IPS-18a (cell line): ENCODE data around the gene SKAP1.

Experiments used
- H3K27ac ChIP-seq: one replicate; pipeline ENCODE4 v1.5.1; 2013; ENCODE audit warnings: low read length
- H3K27me3 ChIP-seq: one replicate; pipeline ENCODE4 v1.6.1; 2013; ENCODE audit warnings: mild to moderate bottlenecking, low read length; ENCODE audit not compliant: control insufficient read depth, insufficient read depth
- H3K36me3 ChIP-seq: one replicate; pipeline ENCODE4 v1.6.1; 2013; ENCODE audit warnings: low read depth, low read length; ENCODE audit not compliant: control insufficient read depth
- H3K4me1 ChIP-seq: one replicate; pipeline ENCODE4 v1.6.1; 2013; ENCODE audit warnings: low read depth, low read length; ENCODE audit not compliant: control insufficient read depth
- H3K4me3 ChIP-seq: one replicate; pipeline ENCODE4 v1.5.1; 2013; ENCODE audit warnings: low read length
- H3K9ac ChIP-seq: one replicate; pipeline ENCODE4 v1.6.1; 2013; ENCODE audit warnings: mild to moderate bottlenecking, low read length, moderate library complexity
- H3K9me3 ChIP-seq: one replicate; pipeline ENCODE4 v1.6.1; 2013; ENCODE audit warnings: low read depth, low read length; ENCODE audit not compliant: control insufficient read depth

The SKAP1 gene

DNA sequence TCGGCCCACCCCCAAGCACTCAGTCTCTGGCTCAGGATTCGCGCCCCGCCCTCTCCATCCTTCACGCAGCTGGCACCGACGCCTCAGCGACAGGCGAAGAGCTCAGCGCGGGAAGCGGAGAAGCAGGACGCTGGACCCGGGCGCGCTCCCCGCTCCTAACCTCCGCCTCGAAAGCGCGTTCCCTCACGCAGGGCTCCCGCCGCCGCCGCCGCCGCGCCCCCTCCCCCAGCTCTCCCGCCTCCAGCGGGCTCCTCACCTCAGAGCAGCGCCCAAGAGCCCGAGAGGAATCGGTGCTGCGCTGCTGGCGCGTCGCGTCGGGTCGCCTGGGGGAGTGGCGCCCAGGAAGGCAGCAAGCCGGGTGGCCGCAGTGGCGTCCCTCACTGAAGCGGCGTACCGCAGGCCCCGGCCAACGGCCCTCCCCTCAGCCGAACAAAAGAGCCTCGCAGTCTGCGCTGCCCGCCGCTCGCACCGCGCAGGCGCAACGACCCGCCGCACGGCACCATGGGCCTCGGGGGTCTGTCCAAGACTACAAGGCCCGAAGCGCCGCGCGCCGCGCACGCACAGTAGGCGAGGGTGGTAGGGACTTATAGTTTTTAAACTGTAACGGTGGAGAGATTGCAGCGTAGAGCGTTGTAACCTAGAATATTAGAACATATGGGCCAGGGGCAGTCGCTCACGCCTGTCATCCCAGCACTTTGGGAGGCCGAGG is 328.8 kb downstream of the SKAP1 start, which contains the start of gene CBX1:
Gene CBX1 (minus strand): TSS at position 467 of the 709 bp plus-strand sequence. CDS start 24,474 bp downstream, outside the sequence.
- Histone ChIP-seq H3K27ac (peak within 1 kb of the TSS; percentile 41), H3K4me1 (no peaks in the 10 kb centered on the region), H3K9ac (peak within 1 kb of the TSS; percentile 90), H3K27me3 (no peaks in the 10 kb centered on the region), H3K4me3 (peak within 1 kb of the TSS; percentile 80), H3K9me3 (no peaks in the 10 kb centered on the region), H3K36me3 (no peaks in the 10 kb centered on the region)

DNA sequence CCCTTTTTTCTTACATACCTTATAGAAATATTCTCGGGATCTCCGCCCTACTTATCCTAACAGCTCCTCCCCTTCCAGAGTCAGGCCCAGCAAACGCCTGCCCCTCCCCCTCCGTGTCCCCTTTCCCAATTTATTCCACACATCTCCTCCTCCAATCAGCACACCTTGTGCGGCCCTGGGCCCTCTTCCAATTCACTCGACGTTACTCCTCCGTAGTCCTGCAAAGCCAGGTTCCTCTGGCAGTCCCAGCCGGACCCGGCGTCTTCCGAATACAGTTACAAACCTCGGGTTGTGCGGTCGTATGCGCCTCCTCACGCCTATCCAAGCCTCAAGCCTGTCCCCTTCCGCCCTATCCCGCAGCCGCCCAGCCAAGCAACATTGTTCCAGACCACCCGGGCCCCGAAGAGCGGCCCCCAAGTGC is 329.4 kb downstream of the SKAP1 start:
- H3K36me3 ChIP-seq, result no peaks in the 10 kb centered on the region
- H3K9ac ChIP-seq, result peak overlapping the region; percentile 90
- H3K27ac ChIP-seq, result peak overlapping the region; percentile 41
- H3K4me3 ChIP-seq, result peak overlapping the region; percentile 80
- no peaks in the 10 kb centered on the region for H3K4me1 ChIP-seq
- no peaks in the 10 kb centered on the region for H3K27me3 ChIP-seq
- H3K9me3 ChIP-seq, result no peaks in the 10 kb centered on the region

GRCh38 chr17:48100160-48100559 is 329.9 kb downstream of the SKAP1 start:
- peak overlapping the region; percentile 90 for H3K9ac ChIP-seq
- H3K36me3 ChIP-seq, result no peaks in the 10 kb centered on the region
- no peak overlapping the region for H3K27ac ChIP-seq
- H3K4me1 ChIP-seq, result no peaks in the 10 kb centered on the region
- no peaks in the 10 kb centered on the region for H3K27me3 ChIP-seq
- H3K4me3 ChIP-seq, result peak overlapping the region; percentile 80
- H3K9me3 ChIP-seq, result no peaks in the 10 kb centered on the region

GRCh38 chr17:48095611-48096010 is 334.4 kb downstream of the SKAP1 start:
- Histone ChIP-seq H3K9ac (no peak overlapping the region), H3K27ac (no peak overlapping the region), H3K36me3 (peaks cover 8% of the 10 kb centered on the region), H3K27me3 (no peaks in the 10 kb centered on the region), H3K4me3 (no peak overlapping the region), H3K4me1 (no peaks in the 10 kb centered on the region), H3K9me3 (no peaks in the 10 kb centered on the region)

GRCh38 chr17:48093341-48094045 is 336.5 kb downstream of the SKAP1 start:
- Histone ChIP-seq H3K4me3 (no peak overlapping the region), H3K27ac (no peak overlapping the region), H3K9me3 (no peaks in the 10 kb centered on the region), H3K36me3 (peaks cover 11% of the 10 kb centered on the region), H3K27me3 (no peaks in the 10 kb centered on the region), H3K4me1 (no peaks in the 10 kb centered on the region), H3K9ac (no peak overlapping the region)

- no peak overlapping the region for H3K27ac ChIP-seq
- no peaks in the 10 kb centered on the region for H3K36me3 ChIP-seq
- H3K9ac ChIP-seq, result no peak overlapping the region
- H3K4me3 ChIP-seq, result no peak overlapping the region
- no peaks in the 10 kb centered on the region for H3K9me3 ChIP-seq
- H3K4me1 ChIP-seq, result no peaks in the 10 kb centered on the region
- H3K27me3 ChIP-seq, result no peaks in the 10 kb centered on the region
Measured at GRCh38 chr17:48084932-48085331, 345.1 kb downstream of the SKAP1 start.
